H1 (cell line): ENCODE results near the gene PARP15. TPM values are rescaled to one million over a fixed set of nuclear protein-coding genes. Genes with fewer than 3 reads are reported as not detected.

Experiments used
- CTCF ChIA-PET: fragments of 300-600 bp; sonication (Branson Sonifier 250); formaldehyde crosslinking; loops from one replicate; lab custom pipeline; 2021; ENCODE audit not compliant: partially characterized antibody; lab: Charles Lee
- POLR2A ChIA-PET: fragments of 300-600 bp; sonication (Branson Sonifier 250); formaldehyde crosslinking; loops from one replicate; lab custom pipeline; 2021; ENCODE audit warnings: inconsistent platforms; ENCODE audit not compliant: partially characterized antibody; lab: Charles Lee
- DNase-seq, 2 experiments: peaks; one replicate each; pipeline versions ENCODE4 v3.0.0 to v3.0.0-alpha.2; 2010 to 2022; ENCODE audit warnings: low spot score in 2 of 2, low read depth in 1 of 2, mixed read lengths in 1 of 2
- FAIRE-seq: peaks from 2 replicates; lab custom pipeline; 2011; peaks lifted over from hg19 to GRCh38; lab: Jason Lieb, UNC
- H2AFZ ChIP-seq: 2 replicates; pipeline ENCODE4 v1.8.1; 2012; ENCODE audit warnings: low read length, inconsistent platforms
- H2AK5ac ChIP-seq: 2 replicates; pipeline ENCODE4 v1.6.1; 2013; ENCODE audit warnings: low read depth, low read length
- H2BK120ac ChIP-seq: replicated peaks from 2 replicates; pipeline ENCODE3; 2013; ENCODE audit warnings: low read depth, low read length, inconsistent platforms
- H2BK12ac ChIP-seq: 2 replicates; pipeline ENCODE4 v1.6.1; 2013; ENCODE audit warnings: low read depth, low read length
- H2BK15ac ChIP-seq: 2 replicates; pipeline ENCODE4 v1.6.1; 2013; ENCODE audit warnings: low read length
- H2BK20ac ChIP-seq: 2 replicates; pipeline ENCODE4 v1.6.1; 2013; ENCODE audit warnings: low read length
- H2BK5ac ChIP-seq: 2 replicates; pipeline ENCODE4 v1.6.1; 2013; ENCODE audit warnings: low read depth, low read length
- H3K14ac ChIP-seq: 2 replicates; pipeline ENCODE4 v1.6.1; 2013; ENCODE audit warnings: inconsistent platforms; ENCODE audit not compliant: insufficient read length
- H3K18ac ChIP-seq: 2 replicates; pipeline ENCODE4 v1.6.1; 2013; ENCODE audit warnings: low read length; ENCODE audit errors: extremely low read depth
- H3K23ac ChIP-seq: 2 replicates; pipeline ENCODE4 v1.6.1; 2013; ENCODE audit warnings: inconsistent platforms; ENCODE audit not compliant: insufficient read length
- H3K23me2 ChIP-seq: 2 replicates; pipeline ENCODE4 v1.6.1; 2013; ENCODE audit warnings: low read depth, low read length
- H3K27ac ChIP-seq: 2 replicates; pipeline ENCODE4 v1.6.1; 2011; ENCODE audit warnings: low read depth, low read length, inconsistent platforms
- H3K27me3 ChIP-seq, 4 experiments: replicated peaks in 1 of 4; 1 replicate in 1 of 4; 2 replicates in 3 of 4; pipeline versions ENCODE4 v1.6.1 to v1.8.1; 2011 to 2013; ENCODE audit warnings: low read length in 3 of 4, mild to moderate bottlenecking in 3 of 4, inconsistent platforms in 2 of 4, mixed read lengths in 2 of 4, moderate library complexity in 1 of 4; ENCODE audit not compliant: control insufficient read depth in 3 of 4, insufficient read depth in 3 of 4; ENCODE audit errors: extremely low read depth in 1 of 4
- H3K36me3 ChIP-seq, 4 experiments: 2 replicates each; pipeline versions ENCODE4 v1.6.1 to v1.8.1; 2011 to 2013; ENCODE audit warnings: mild to moderate bottlenecking in 4 of 4, low read length in 3 of 4, moderate library complexity in 2 of 4, control low read depth in 1 of 4, inconsistent platforms in 1 of 4; ENCODE audit not compliant: insufficient read depth in 4 of 4, control insufficient read depth in 2 of 4
- H3K4ac ChIP-seq: replicated peaks from 2 replicates; pipeline ENCODE3; 2013; ENCODE audit warnings: low read length, low read depth, mixed read lengths, inconsistent platforms; ENCODE audit not compliant: insufficient read length
- H3K4me1 ChIP-seq, 4 experiments: replicated peaks in 1 of 4; 1 replicate in 1 of 4; 2 replicates in 3 of 4; pipeline versions ENCODE4 v1.6.1 to v1.8.1; 2011 to 2013; ENCODE audit warnings: low read length in 3 of 4, inconsistent platforms in 2 of 4, mixed read lengths in 1 of 4; ENCODE audit not compliant: insufficient read depth in 4 of 4, control insufficient read depth in 3 of 4
- H3K4me2 ChIP-seq, 2 experiments: 2 replicates each; pipeline versions ENCODE4 v1.6.1 to v1.8.1; 2011 to 2013; ENCODE audit warnings: low read depth in 2 of 2, low read length in 2 of 2, control low read depth in 1 of 2, inconsistent platforms in 1 of 2, mild to moderate bottlenecking in 1 of 2; ENCODE audit not compliant: insufficient read depth in 1 of 2
- H3K4me3 ChIP-seq, 4 experiments: fragments of 200-600, 300-600 bp in 1 of 4; sonication (generic), shearing (Covaris generic), sonication (Bioruptor Twin) in 1 of 4; 2 replicates each; pipeline versions ENCODE4 v1.5.1 to v1.8.1; 2011 to 2016; ENCODE audit warnings: low read length in 4 of 4, low read depth in 3 of 4, control low read depth in 2 of 4, inconsistent platforms in 2 of 4, mild to moderate bottlenecking in 2 of 4, mixed read lengths in 1 of 4, moderate library complexity in 1 of 4; ENCODE audit not compliant: insufficient read depth in 2 of 4; ENCODE audit errors: extremely low read depth in 1 of 4
- H3K56ac ChIP-seq: replicated peaks from 2 replicates; pipeline ENCODE3; 2013; ENCODE audit warnings: low read depth, mild to moderate bottlenecking, mixed read lengths, low read length, inconsistent platforms; ENCODE audit not compliant: insufficient read length
- H3K79me1 ChIP-seq: 2 replicates; pipeline ENCODE4 v1.6.1; 2013; ENCODE audit warnings: low read depth, low read length, control low read depth
- H3K79me2 ChIP-seq, 2 experiments: 2 replicates each; pipeline versions ENCODE4 v1.6.1 to v1.8.1; 2012 to 2013; ENCODE audit warnings: low read length in 2 of 2, mild to moderate bottlenecking in 2 of 2, inconsistent platforms in 1 of 2; ENCODE audit not compliant: insufficient read depth in 2 of 2, control insufficient read depth in 1 of 2
- H3K9ac ChIP-seq, 4 experiments: replicated peaks in 1 of 4; 1 replicate in 1 of 4; 2 replicates in 3 of 4; pipeline versions ENCODE4 v1.6.1 to v1.8.1; 2011 to 2013; ENCODE audit warnings: low read depth in 3 of 4, low read length in 3 of 4, control low read depth in 2 of 4, mild to moderate bottlenecking in 2 of 4, moderate library complexity in 2 of 4, inconsistent platforms in 1 of 4; ENCODE audit errors: extremely low read depth in 1 of 4
- H3K9me3 ChIP-seq, 2 experiments: 2 replicates each; pipeline versions ENCODE4 v1.6.1 to v1.8.1; 2012 to 2013; ENCODE audit warnings: mild to moderate bottlenecking in 2 of 2, moderate library complexity in 2 of 2, control low read depth in 1 of 2, inconsistent platforms in 1 of 2, low read depth in 1 of 2, low read length in 1 of 2, mixed read lengths in 1 of 2; ENCODE audit not compliant: insufficient read depth in 2 of 2
- H4K20me1 ChIP-seq, 2 experiments: replicated peaks in 1 of 2; 2 replicates each; pipeline versions ENCODE3 to v1.8.1; 2011 to 2013; ENCODE audit warnings: inconsistent platforms in 2 of 2, low read length in 2 of 2, mild to moderate bottlenecking in 1 of 2; ENCODE audit not compliant: insufficient read depth in 2 of 2, control insufficient read depth in 1 of 2
- H4K5ac ChIP-seq: 2 replicates; pipeline ENCODE4 v1.6.1; 2013; ENCODE audit warnings: low read length, low read depth, mixed read lengths, inconsistent platforms; ENCODE audit not compliant: insufficient read length
- H4K8ac ChIP-seq: 2 replicates; pipeline ENCODE4 v1.8.0; 2013; ENCODE audit warnings: mild to moderate bottlenecking, moderate library complexity, low read length, inconsistent platforms; ENCODE audit not compliant: insufficient read depth; ENCODE audit errors: extremely low read depth
- H4K91ac ChIP-seq: replicated peaks from 2 replicates; pipeline ENCODE3; 2013; ENCODE audit warnings: low read length, mixed read lengths, inconsistent platforms; ENCODE audit not compliant: insufficient read length
- ATF2 ChIP-seq: IDR thresholded peaks from 2 replicates; pipeline ENCODE4 v1.6.1; 2012; ENCODE audit warnings: low read length, inconsistent platforms
- E2F6 ChIP-seq: IDR thresholded peaks from 2 replicates; pipeline ENCODE4 v1.6.1; 2012; ENCODE audit warnings: inconsistent platforms
- EGR1 ChIP-seq: IDR thresholded peaks from 2 replicates; pipeline ENCODE4 v1.6.1; 2011; ENCODE audit warnings: low read depth, low read length, borderline replicate concordance
- EZH2 ChIP-seq: fragments of 200-600 bp; sonication (generic); IDR thresholded peaks from 2 replicates; pipeline ENCODE4 v1.7.1; 2012; ENCODE audit warnings: low read depth, mild to moderate bottlenecking, moderate library complexity, low read length, inconsistent platforms; ENCODE audit not compliant: severe bottlenecking
- FOSL1 ChIP-seq: IDR thresholded peaks from 2 replicates; pipeline ENCODE4 v1.6.1; 2011; ENCODE audit warnings: mild to moderate bottlenecking, low read depth, low read length, moderate library complexity; ENCODE audit not compliant: insufficient read depth
- KDM1A ChIP-seq: fragments of 200-600, 300-600 bp; sonication (generic); IDR thresholded peaks from 2 replicates; pipeline ENCODE4 v1.7.1; 2016; ENCODE audit warnings: mild to moderate bottlenecking, low read length, borderline replicate concordance
- NANOG ChIP-seq: IDR thresholded peaks from 2 replicates; pipeline ENCODE4 v1.6.1; 2011; ENCODE audit warnings: low read length, low read depth, mild to moderate bottlenecking, inconsistent platforms; ENCODE audit not compliant: insufficient read depth, poor library complexity, severe bottlenecking
- RNF2 ChIP-seq: fragments of 200-900, 300-1000 bp; sonication (generic); IDR thresholded peaks from 2 replicates; pipeline ENCODE4 v1.7.1; 2016; ENCODE audit warnings: borderline replicate concordance, low read depth, mild to moderate bottlenecking, antibody characterized with exemption, low read length; ENCODE audit not compliant: poor library complexity, severe bottlenecking; ENCODE audit errors: missing control alignments
- SIX5 ChIP-seq: IDR thresholded peaks from 2 replicates; pipeline ENCODE4 v1.6.1; 2011; ENCODE audit warnings: mild to moderate bottlenecking, low read depth, low read length
- SP4 ChIP-seq: IDR thresholded peaks from 2 replicates; pipeline ENCODE4 v1.6.1; 2012; ENCODE audit warnings: low read length, inconsistent platforms
- WGBS, 2 experiments: shearing (Covaris generic) in 1 of 2; methylation state at CpG; one replicate each; pipeline versions ENCODE4 v1.1.6 to v1.1.7; 2013 to 2015; ENCODE audit warnings: low lambda C conversion rate in 2 of 2, mixed read lengths in 2 of 2, inconsistent platforms in 1 of 2, low coverage in 1 of 2, missing lambda C conversion rate in 1 of 2; ENCODE audit not compliant: insufficient replicate concordance in 2 of 2, insufficient coverage in 1 of 2, insufficient read length in 1 of 2; ENCODE audit errors: extremely low coverage in 1 of 2, missing lambda C conversion rate in 1 of 2; 5-methylcytosine and 5-hydroxymethylcytosine counted together
- polyA plus RNA-seq, 7 experiments: library from polyadenylated mRNA; depleted of rRNA in 3 of 7; stranded (reverse) in 5 of 7; unstranded in 2 of 7; fragments of >200 nt in 5 of 7; fragments of 200-250 nt in 2 of 7; gene quantifications; 1 replicate in 5 of 7; 2 replicates in 1 of 7; 4 replicates in 1 of 7; pipeline versions ENCODE4 v1.2.1 to v1.2.3, GENCODE V29; 2011 to 2013; ENCODE audit warnings: missing spikeins in 2 of 7, mixed read lengths in 2 of 7
- total RNA-seq: library from RNA; stranded (reverse); fragmentation: NEBNext Ultra II Directional; extraction: Animal tissue kit (Norgen Biotek cat#: 25700); gene quantifications from 2 replicates; pipeline ENCODE4 v1.2.1, GENCODE V29; 2021

Gene PARP15
- total and polyA plus RNA-seq, 2 of the 8 experiments (the other 6 are each of a cell fraction or from before 2014, with no cell fraction given): 0.37 to 0.45 TPM

GRCh38 chr3:122681974-122682409 lies 104.5 kb downstream of the PARP15 start:
- DNase-seq (no peak), FAIRE-seq (no peak)
- H2AK5ac ChIP-seq: no peak overlapping the region
- H3K79me2 ChIP-seq: 0 out of 4 replicates have a peak, but pooled peaks cover 0 to 3% of the 10 kb centered on the region in 2 experiments
- no peak overlapping the region for H2AFZ ChIP-seq
- H4K20me1 ChIP-seq: no peaks in the 10 kb centered on the region
- no peak overlapping the region for H3K9ac ChIP-seq
- WGBS, 2 experiments: 95% methylated on average over 3 of the region's 3 CpGs; no CpG with 5 or more reads in 1 of the 2 experiments
- H4K8ac ChIP-seq: no peak overlapping the region
- H3K23me2 ChIP-seq: peaks cover 8% of the 10 kb centered on the region; the same call in 1 of the 2 replicates
- peak overlapping the region; percentile 46 to 69 for H3K4me2 ChIP-seq
- H4K91ac ChIP-seq: no peak overlapping the region
- H2BK5ac ChIP-seq: no peak overlapping the region
- no peak overlapping the region for H3K14ac ChIP-seq
- H3K36me3 ChIP-seq: peaks cover 0 to 7% (median 2%) of the 10 kb centered on the region in 4 experiments; a peak in 3 of 8 replicates
- no peaks in the 10 kb centered on the region for H3K79me1 ChIP-seq
- no peak overlapping the region for H2BK15ac ChIP-seq
- no peak overlapping the region for H3K56ac ChIP-seq
- no peak overlapping the region for H3K4ac ChIP-seq
- H3K4me3 ChIP-seq: peak overlapping the region in 3 of 4 experiments; percentile 64 to 87 (median 71); a peak in 4 of 8 replicates
- no peak overlapping the region for H2BK12ac ChIP-seq
- H3K27me3 ChIP-seq: no peaks in the 10 kb centered on the region; a peak in 2 of 7 replicates
- H3K9me3 ChIP-seq: no peaks in the 10 kb centered on the region
- no peak overlapping the region for H3K18ac ChIP-seq
- ChIA-PET POLR2A (interaction anchor here (0.6 to 0.7 kb wide), 2 partner anchors 67 to 144 kb away, joined by 3 read pairs; no protein-coding TSS in a partner anchor), CTCF (no interaction called here)
- no peak overlapping the region for H2BK120ac ChIP-seq
- H4K5ac ChIP-seq: no peak overlapping the region
- no peak overlapping the region for H2BK20ac ChIP-seq
- H3K23ac ChIP-seq: no peak overlapping the region
- H3K4me1 ChIP-seq: peaks cover 6 to 12% (median 9%) of the 10 kb centered on the region in 4 experiments; a peak in 6 of 7 replicates
- no peak overlapping the region for H3K27ac ChIP-seq
- TF ChIP-seq E2F6: no peak
- TF ChIP-seq SIX5: no peak
- no peak for TF ChIP-seq KDM1A
- no peak for TF ChIP-seq ATF2
- no peak for TF ChIP-seq NANOG
- TF ChIP-seq SP4: no peak
- no peak for TF ChIP-seq EZH2
- no peak for TF ChIP-seq FOSL1
- TF ChIP-seq RNF2: no peak
- no peak for TF ChIP-seq EGR1
